K562 (cell line): ENCODE results near the gene DNAAF8. TPM values are rescaled to one million over a fixed set of nuclear protein-coding genes. Genes with fewer than 3 reads are reported as not detected.

Experiments
- DACH1 ChIP-seq: fragments of 450-650 bp; IDR thresholded peaks from 2 replicates; pipeline ENCODE4 v1.6.1; 2018; ENCODE audit not compliant: partially characterized antibody
- E4F1 ChIP-seq: fragments of 250-450 bp; sonication (Bioruptor Pico); IDR thresholded peaks from 2 replicates; pipeline ENCODE4 v1.5.0; 2021; ENCODE audit warnings: mild to moderate bottlenecking, borderline replicate concordance
- FOXJ3 ChIP-seq: sonication (generic); formaldehyde crosslinking; IDR thresholded peaks from 2 replicates; pipeline ENCODE4 v1.4.0; 2020; ENCODE audit warnings: mild to moderate bottlenecking, missing genetic modification reagents
- HNRNPL ChIP-seq: fragments of 200-400 bp; formaldehyde crosslinking; IDR thresholded peaks from 2 replicates; pipeline ENCODE4 v1.6.1; 2017; ENCODE audit warnings: low read depth, mild to moderate bottlenecking, low read length
- JUND ChIP-seq, 2 experiments: IDR thresholded peaks; 2 replicates in 1 of 2; 3 replicates in 1 of 2; pipeline ENCODE4 v1.6.1; 2011; ENCODE audit warnings: borderline replicate concordance in 2 of 2, low read depth in 2 of 2, low read length in 2 of 2, improper control_type of control experiment in 1 of 2, missing biosample characterization in 1 of 2, missing genetic modification characterization in 1 of 2, missing genetic modification reagents in 1 of 2
- MAFG ChIP-seq: fragments of 450-650 bp; conservative IDR thresholded peaks from 2 replicates; pipeline ENCODE4 v1.6.1; 2016; ENCODE audit warnings: missing genetic modification characterization, missing compliant biosample characterization
- MAZ ChIP-seq, 2 experiments: fragments of 450-650 bp in 1 of 2; sonication (generic) in 1 of 2; formaldehyde crosslinking; IDR thresholded peaks in 1 of 2; conservative IDR thresholded peaks in 1 of 2; 2 replicates each; pipeline versions ENCODE4 v1.4.0 to v1.5.0; 2020; ENCODE audit warnings: mild to moderate bottlenecking in 1 of 2, missing genetic modification reagents in 1 of 2
- NFE2L1 ChIP-seq: fragments of 450-650 bp; IDR thresholded peaks from 2 replicates; pipeline ENCODE4 v1.6.1; 2016; ENCODE audit warnings: missing genetic modification characterization, low read depth, mild to moderate bottlenecking, missing compliant biosample characterization, moderate library complexity, borderline replicate concordance
- NR2C2 ChIP-seq, 2 experiments: fragments of 200-800 bp in 1 of 2; sonication (Bioruptor generic) in 1 of 2; sonication (generic) in 1 of 2; formaldehyde crosslinking in 1 of 2; IDR thresholded peaks; 2 replicates each; pipeline versions ENCODE4 v1.6.1 to v1.8.0; 2016 to 2022; ENCODE audit warnings: mild to moderate bottlenecking in 1 of 2, missing compliant biosample characterization in 1 of 2, missing genetic modification characterization in 1 of 2, missing genetic modification reagents in 1 of 2
- POLR2B ChIP-seq: fragments of 450-650 bp; IDR thresholded peaks from 2 replicates; pipeline ENCODE4 v1.6.1; 2018; ENCODE audit warnings: low read depth; ENCODE audit not compliant: partially characterized antibody
- RBBP5 ChIP-seq: fragments of 200-600 bp; sonication (generic); IDR thresholded peaks from 2 replicates; pipeline ENCODE4 v1.6.1; 2012; ENCODE audit warnings: borderline replicate concordance, mild to moderate bottlenecking, low read length, control low read depth, inconsistent platforms; ENCODE audit not compliant: insufficient read depth, poor library complexity, severe bottlenecking
- TGIF2 ChIP-seq: sonication (generic); formaldehyde crosslinking; IDR thresholded peaks from 2 replicates; pipeline ENCODE4 v1.8.1; 2022; ENCODE audit warnings: mild to moderate bottlenecking, missing genetic modification reagents, moderate library complexity
- ZC3H4 ChIP-seq: sonication (generic); formaldehyde crosslinking; IDR thresholded peaks from 2 replicates; pipeline ENCODE4 v1.9.0; 2021; ENCODE audit warnings: missing genetic modification reagents, borderline replicate concordance
- ZNF134 ChIP-seq: fragments of 250-450 bp; sonication (Bioruptor Pico); conservative IDR thresholded peaks from 2 replicates; pipeline ENCODE4 v1.4.0; 2020
- ZNF280B ChIP-seq: fragments of 250-450 bp; sonication (Bioruptor Pico); IDR thresholded peaks from 2 replicates; pipeline ENCODE4 v1.5.1; 2021; ENCODE audit warnings: mild to moderate bottlenecking
- polyA plus RNA-seq, 8 experiments: library from polyadenylated mRNA; depleted of rRNA in 4 of 8; stranded (reverse) in 5 of 8; unstranded in 3 of 8; fragments of >200 nt; fragmentation: Nextera tagmentation in 2 of 8; fragmentation: Illumina TruSeq in 1 of 8; extraction: Ambion mirVana in 2 of 8; extraction: Trizol in 1 of 8; gene quantifications; 2 replicates each; pipeline versions ENCODE4 v1.2.1 to v1.2.3, GENCODE V29; 2011 to 2014; ENCODE audit warnings: inconsistent platforms in 1 of 8, missing spikeins in 1 of 8
- total RNA-seq, 7 experiments: library from RNA; depleted of rRNA in 6 of 7; stranded (reverse); fragments of >200 nt in 6 of 7; fragmentation: Illumina TruSeq in 2 of 7; extraction: Trizol in 2 of 7; gene quantifications; 2 replicates each; pipeline versions ENCODE4 v1.2.1 to v1.2.3, GENCODE V29; 2011 to 2021; ENCODE audit warnings: low replicate concordance in 1 of 7
- TF ChIP-seq, protein P1 (sequence below): fragments of 200-400 bp; formaldehyde crosslinking; IDR thresholded peaks from 2 replicates; pipeline ENCODE4 v1.6.1; 2017; ENCODE audit warnings: mild to moderate bottlenecking, low read depth, low read length, moderate library complexity
- TF ChIP-seq, protein P2 (sequence below): IDR thresholded peaks from 2 replicates; pipeline ENCODE4 v1.6.1; 2014; ENCODE audit warnings: antibody characterized with exemption

DNAAF8 gene
- total and polyA plus RNA-seq, 9 of the 15 experiments (the other 6 are each of a cell fraction or from before 2014, with no cell fraction given): 0.04 to 0.12 (median 0.10) TPM; not detected in 6

- TF ChIP-seq NFE2L1 (tag): no peak
- no peak for TF ChIP-seq MAFG (tag)
- TF ChIP-seq, protein P1, sequence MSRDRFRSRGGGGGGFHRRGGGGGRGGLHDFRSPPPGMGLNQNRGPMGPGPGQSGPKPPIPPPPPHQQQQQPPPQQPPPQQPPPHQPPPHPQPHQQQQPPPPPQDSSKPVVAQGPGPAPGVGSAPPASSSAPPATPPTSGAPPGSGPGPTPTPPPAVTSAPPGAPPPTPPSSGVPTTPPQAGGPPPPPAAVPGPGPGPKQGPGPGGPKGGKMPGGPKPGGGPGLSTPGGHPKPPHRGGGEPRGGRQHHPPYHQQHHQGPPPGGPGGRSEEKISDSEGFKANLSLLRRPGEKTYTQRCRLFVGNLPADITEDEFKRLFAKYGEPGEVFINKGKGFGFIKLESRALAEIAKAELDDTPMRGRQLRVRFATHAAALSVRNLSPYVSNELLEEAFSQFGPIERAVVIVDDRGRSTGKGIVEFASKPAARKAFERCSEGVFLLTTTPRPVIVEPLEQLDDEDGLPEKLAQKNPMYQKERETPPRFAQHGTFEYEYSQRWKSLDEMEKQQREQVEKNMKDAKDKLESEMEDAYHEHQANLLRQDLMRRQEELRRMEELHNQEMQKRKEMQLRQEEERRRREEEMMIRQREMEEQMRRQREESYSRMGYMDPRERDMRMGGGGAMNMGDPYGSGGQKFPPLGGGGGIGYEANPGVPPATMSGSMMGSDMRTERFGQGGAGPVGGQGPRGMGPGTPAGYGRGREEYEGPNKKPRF: no peak
- peak; percentile 74; the same call in 1 of the 2 replicates for TF ChIP-seq ZC3H4
- TF ChIP-seq NR2C2 (CRISPR knock-in tag; IDR thresholded peaks at IDR 0.05): no peak
- TF ChIP-seq NR2C2 (tag; IDR thresholded peaks at IDR 0.05): peak; percentile 83; the same call in 1 of the 2 replicates
- no peak for TF ChIP-seq ZNF134 (CRISPR knock-in tag)
- TF ChIP-seq ZNF280B (CRISPR knock-in tag): no peak
- TF ChIP-seq, protein P2, sequence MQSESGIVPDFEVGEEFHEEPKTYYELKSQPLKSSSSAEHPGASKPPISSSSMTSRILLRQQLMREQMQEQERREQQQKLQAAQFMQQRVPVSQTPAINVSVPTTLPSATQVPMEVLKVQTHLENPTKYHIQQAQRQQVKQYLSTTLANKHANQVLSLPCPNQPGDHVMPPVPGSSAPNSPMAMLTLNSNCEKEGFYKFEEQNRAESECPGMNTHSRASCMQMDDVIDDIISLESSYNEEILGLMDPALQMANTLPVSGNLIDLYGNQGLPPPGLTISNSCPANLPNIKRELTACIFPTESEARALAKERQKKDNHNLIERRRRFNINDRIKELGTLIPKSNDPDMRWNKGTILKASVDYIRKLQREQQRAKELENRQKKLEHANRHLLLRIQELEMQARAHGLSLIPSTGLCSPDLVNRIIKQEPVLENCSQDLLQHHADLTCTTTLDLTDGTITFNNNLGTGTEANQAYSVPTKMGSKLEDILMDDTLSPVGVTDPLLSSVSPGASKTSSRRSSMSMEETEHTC: no peak
- no peak for TF ChIP-seq DACH1
- 0 out of 4 replicates have a peak, but pooled peaks of 1 of the 2 experiments have one; percentile 9 for TF ChIP-seq MAZ (CRISPR knock-in tag; conservative IDR thresholded peaks at IDR 0.05 in 1 of 2, IDR thresholded peaks at IDR 0.05 in 1 of 2)
- TF ChIP-seq E4F1 (CRISPR knock-in tag): no peak
- no peak for TF ChIP-seq HNRNPL
- TF ChIP-seq FOXJ3 (CRISPR knock-in tag): no peak
- peak; percentile 70 for TF ChIP-seq RBBP5
- TF ChIP-seq POLR2B: peak; percentile 40
- no peak for TF ChIP-seq TGIF2
- 0 out of 2 replicates have a peak, but pooled peaks have one; percentile 35 for TF ChIP-seq JUND (IDR thresholded peaks at IDR 0.05; ENCODE audit: borderline replicate concordance, low read depth, low read length)
- no peak; the same call in 2 of the 3 replicates for TF ChIP-seq JUND (tag; IDR thresholded peaks at IDR 0.05; ENCODE audit: borderline replicate concordance, low read depth, low read length)
These were observed 40.9 kb upstream of the DNAAF8 start, which contains the start of gene NUDT16L1 (continued) for GRCh38 chr16:4693296-4693955.
